RPMI8226 (cell line): ENCODE measurements around the gene N4BP3.

Experiments used
- DNase-seq: peaks from one replicate; pipeline ENCODE4 v3.0.0-alpha.2; 2015

Gene N4BP3

DNA sequence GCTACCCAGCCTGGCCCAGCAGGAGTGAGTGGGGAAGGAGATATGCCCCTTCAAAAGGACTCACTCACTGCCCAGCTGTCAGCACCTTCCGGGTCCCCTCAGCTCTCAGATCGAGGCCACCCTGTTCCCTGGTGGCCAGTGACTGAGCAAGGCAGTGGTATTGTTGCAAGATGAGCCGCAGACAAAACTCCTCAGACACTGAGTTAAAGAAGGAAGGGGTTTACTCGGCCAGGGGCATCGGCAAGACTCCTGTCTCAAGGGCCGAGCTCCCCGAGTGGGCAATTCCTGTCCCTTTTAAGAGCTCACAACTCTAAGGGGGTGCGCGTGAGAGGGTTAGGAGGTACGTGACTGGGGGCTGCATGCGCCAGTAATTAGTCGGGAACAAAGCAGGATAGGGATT is 9.7 kb upstream of the N4BP3 start:
- DNase-seq: no peak

DNA sequence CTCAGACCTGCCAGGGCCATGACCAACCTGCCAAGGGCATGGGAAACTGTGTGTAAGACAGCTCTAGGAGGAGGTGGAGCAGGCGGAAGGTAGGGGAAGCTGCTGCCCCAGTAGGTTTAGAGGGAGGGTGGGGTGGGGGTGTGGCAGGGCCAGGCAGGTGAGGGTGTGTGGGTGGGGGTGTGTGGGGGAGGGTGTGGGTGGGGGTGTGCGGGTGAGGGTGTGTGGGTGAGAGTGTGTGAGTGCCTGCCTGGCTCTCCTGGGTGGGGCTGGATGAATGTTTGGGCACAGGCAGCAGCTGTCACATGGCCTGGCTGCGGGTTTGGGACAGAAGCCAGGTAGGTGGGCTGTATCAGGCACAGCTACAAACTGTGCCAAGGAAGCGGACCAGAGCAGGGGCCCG is 8.8 kb upstream of the N4BP3 start:
- DNase-seq: peak; percentile 80

DNA sequence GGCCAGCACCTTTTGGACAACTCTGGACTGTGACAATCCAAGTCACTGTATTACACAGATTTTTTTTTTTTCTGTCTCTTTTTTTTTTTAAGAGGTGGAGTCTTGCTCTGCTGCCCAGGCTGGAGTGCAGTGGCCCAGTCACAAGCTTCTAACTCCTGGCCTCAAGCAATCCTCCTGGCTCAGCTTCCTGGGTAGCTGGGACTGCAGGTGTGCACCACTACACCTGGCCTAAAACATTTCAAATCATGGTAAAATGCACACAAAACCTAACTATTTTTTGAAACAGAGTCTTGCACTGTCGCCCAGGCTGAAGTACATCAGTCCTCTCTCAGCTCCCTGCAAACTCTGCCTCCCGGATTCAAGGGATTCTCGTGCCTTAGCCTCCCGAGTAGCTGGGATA is 7.2 kb upstream of the N4BP3 start:
- DNase-seq: peak; percentile 56

DNA sequence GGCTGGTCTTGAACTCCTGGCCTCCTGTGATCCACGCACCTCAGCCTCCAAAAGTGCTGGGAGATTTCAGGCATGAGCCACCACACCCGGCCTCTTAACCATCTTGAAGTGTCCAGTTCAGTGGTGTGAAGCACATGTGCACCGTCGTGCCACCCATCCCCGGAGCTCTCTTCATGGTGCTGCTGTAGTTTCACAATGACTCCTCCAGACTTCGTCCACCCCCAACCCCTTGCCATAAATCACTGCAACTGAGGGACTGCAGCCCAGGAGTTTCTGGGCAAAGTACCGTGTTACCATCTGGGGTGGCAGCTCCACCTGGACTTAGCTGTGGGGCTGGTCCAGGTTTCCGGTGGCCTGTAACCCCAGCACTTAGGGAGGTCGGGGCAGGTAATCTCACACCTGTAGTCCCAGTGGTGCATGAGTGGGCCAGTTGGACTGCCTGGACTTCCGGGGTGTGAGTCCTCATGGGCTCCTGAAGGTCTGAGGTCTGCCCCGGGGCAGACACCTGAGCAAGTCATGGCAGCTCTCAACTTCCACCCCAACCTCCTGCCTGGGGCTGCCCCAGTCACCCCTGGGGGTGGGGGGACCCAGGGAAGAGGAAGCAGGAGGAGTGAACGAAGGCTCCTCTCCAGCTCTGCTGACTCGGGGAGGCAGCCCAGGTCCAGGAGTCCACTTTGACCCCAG is 6.6 kb upstream of the N4BP3 start:
- DNase-seq: peak; percentile 73

DNA sequence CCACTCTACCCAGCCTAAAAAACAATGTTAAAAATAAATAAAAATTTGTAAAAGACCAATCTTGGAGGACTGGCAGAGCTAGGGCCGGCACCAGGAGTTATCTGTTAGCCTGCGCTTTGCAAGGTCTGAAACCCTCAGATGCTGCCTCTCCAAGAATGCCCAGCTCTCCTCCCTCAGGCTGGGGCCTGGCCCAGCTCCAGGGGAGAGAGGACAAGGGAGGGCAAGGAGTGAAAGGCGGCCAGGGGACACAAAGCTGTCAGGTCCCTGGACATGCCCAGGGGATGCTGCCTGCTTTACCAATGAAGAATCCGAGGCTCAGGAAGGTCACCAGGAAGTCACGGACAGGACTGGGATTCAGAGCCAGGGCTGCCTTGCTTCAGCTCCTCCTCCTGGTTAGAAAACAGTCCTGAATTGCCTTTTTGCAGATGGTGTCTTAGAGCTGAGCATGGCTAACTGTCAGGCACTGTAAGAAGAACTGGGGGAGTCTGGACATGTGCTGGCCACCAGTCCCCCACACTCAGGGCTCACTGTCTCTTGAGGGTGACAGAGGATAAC is 5.5 kb upstream of the N4BP3 start:
- DNase-seq: no peak

DNA sequence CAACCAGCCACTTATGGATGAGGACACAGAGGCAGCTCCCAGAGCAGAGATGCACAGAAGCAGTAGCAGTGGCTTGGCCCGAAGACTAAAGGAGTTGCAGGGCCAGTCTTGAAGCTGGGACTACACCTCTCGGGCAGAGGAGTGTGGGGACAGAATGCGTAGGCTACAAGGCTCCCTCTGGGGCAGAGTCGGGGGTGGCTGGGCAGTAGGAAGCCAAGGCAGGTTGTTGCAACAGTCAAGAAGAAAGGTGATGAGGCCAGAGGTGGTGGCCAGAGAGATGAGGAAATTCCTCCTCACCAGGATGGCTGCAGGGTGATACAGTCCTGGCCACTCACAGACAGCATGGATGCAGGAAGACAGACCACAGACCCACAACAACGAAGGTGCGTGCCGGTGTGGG is 4.9 kb upstream of the N4BP3 start:
- DNase-seq: no peak

DNA sequence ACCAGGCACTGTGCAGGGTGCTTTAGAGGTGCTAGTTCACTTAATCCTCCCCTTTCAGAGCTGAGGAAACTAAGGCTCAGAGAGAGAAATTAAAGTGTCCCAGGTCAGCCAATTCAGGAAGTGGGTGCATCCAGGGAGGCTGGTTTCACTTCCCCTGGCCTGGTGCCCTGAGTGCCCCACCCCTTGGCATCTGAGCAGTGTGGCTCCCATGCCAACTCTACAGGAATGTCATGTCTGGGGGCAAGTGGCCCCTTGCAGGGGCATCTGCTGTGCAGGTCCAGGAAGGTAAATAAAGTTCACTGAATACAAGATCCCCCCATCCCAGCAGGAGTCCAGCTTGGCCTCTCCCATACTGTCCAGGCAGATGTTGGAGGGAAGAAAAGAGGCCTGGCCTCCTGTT is 4.4 kb upstream of the N4BP3 start:
- peak; percentile 85 for DNase-seq

DNA sequence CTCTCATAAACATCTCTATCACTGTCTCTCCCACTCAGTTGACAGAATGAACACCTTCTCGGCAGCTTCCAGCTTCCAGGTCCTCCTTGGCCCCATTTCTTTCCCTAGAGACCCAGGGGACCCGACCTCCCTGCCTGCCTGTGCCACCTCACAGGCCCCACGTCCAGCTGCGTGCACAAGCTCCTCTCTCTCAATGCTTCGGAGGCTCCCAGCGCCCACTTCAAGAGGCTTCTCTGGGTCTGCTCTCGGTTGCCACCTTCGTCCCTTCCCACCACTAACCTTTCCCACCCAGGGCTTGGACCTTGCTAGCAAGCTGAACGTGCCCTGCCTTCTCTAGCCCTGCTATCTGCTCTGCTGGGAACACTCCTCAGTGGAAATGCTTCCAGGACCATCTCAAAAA is 2.8 kb upstream of the N4BP3 start:
- no peak for DNase-seq

DNA sequence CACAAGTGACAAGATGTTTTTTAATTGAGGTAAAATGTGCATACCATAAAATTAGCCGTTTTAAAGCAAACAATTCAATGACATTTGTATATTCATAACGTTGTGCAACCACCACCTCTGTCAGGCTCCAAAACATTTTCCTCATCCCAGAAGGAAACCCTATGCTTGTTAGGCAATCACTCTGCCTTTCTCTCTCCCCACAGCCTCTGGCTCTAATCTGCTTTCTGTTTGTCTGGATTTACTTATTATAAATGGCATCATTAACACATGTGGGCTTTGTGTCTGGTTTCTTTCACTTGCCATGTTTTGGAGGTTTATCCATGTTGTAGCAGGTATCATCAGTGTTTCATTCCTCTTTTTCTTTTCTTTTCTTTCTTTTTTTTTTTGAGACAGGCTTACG is 1.4 kb upstream of the N4BP3 start:
- DNase-seq: no peak

DNA sequence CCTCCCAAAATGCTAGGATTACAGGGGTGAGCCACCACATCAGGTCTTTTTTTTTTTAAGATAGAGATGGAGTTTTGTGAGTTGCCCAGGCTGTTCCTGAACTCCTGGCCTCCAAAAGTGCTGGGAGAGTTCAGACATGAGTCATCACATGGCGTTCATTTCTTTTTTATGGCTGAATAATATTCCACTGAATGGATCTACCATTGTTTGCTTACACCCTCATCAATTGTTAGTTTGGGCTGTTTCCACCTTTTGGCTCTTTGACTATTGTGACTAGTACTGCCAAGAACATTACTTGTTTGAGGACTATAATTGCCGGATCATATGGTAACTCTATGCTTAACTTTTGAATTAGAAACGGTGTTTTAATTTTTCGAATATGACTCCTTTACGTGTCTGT is 787 bp upstream of the N4BP3 start:
- no peak for DNase-seq

DNA sequence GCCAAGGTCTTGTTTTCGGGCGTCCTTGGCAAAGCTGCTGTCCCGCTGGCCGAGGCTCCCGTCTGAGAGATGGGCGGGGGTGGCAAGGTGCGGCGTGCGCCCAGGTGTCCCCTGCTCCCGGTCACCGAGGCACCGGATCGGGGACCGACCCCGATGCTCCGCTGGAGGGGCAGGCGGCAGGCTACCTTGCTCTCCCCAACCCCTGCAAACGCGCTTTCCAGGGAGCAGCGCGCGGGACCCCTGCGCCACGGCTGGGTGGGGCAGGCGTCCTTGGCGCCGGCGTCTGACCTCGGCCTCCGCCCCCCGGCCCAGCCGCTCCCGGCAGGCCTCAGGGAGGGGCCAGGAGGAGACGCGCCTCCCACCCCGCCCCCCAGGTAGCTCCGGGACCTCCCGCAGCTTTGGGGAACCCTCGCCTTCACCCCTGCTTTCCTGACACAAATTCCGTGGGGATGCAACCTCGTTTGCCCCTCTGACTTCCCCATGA is 551 bp downstream of the N4BP3 start:
- peak; percentile 40 for DNase-seq

DNA sequence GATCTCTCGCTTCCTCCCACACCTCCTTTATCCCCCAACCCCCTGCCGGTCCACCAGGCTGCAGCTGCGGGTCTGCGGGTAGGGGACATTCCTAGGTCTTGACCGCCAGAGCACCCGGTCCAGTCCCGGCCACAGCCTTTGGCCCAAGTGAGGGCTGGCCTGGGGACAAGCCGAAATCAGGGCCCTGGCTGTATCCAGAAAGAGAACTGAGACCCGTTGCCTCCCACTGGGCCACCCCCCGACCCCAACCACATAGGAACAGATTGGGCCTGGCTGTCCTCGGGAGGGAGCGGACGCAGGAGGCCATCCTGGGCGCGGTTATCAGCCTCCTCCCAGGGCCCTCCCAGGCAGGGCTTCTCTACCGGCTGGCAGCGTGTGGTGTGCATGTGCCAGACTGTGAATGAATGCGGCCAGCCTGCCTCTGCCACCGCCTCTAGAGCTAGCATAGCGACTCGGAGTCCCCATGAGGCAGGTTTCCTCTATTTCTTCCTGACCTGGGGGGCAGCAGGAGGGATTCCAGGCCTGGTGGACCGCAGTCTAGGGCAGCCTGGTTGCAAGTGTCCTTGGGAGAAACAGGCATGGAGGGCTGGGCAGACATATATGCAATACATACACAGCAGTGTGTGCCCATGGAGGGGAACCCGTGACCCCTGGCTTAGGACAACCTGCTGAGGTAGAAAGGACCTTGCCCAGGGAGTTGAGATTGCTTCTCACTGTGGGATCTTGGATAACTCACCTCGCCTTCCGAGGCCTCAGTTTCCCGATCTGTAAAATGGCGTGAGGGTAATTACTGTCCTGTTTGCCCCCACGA is 1.2 kb downstream of the N4BP3 start:
- DNase-seq: peak; percentile 68

DNA sequence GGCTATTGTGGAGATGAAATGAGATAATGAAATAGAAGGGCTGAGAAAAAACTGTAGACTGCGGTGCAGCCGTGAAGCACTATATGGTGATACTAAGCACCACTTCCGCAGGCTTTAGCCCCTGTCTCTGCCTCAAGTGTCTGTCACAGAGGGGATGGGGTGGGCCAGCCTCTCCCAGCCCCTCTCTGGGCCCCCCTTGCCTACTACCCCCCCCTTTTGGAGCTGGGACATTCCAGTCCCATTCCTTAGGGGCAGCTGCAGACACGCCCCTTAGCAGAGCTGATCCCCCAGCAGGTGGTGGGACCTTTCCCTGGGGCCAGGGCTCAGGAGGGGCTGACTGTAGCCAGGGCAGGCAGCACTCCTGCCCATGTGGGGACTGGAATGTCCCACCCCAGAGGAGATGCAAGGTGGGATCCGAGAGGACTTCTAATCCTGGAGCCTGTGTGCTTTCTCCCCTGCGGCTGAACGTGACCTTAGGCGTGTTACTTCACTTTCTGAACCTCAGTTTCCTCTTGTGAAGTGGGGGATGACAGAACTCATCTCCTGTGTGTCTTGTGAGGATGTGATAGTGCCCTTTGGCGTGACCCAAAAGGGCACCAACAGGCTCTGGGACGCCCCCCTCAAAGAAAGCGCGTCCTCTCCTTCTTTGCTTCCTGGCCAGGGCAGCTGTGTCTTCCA is 1.9 kb downstream of the N4BP3 start:
- DNase-seq: no peak

DNA sequence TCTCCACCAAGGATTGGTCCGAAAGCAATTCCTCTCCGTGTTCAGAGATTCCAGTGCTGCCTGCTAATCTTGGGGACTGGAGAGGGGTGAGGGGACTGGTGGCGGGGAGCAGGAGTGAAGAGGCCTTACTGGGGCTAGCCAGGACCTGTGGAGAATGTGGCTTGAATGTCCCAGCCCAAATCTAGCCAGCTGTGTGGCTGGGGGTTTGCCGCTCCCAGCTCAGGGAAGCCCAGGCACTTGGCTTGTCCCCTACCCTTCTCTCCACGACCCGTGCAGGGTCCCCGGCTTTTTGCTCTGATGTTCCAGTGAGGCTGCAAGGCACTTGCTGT is 2.4 kb downstream of the N4BP3 start:
- DNase-seq: no peak

DNA sequence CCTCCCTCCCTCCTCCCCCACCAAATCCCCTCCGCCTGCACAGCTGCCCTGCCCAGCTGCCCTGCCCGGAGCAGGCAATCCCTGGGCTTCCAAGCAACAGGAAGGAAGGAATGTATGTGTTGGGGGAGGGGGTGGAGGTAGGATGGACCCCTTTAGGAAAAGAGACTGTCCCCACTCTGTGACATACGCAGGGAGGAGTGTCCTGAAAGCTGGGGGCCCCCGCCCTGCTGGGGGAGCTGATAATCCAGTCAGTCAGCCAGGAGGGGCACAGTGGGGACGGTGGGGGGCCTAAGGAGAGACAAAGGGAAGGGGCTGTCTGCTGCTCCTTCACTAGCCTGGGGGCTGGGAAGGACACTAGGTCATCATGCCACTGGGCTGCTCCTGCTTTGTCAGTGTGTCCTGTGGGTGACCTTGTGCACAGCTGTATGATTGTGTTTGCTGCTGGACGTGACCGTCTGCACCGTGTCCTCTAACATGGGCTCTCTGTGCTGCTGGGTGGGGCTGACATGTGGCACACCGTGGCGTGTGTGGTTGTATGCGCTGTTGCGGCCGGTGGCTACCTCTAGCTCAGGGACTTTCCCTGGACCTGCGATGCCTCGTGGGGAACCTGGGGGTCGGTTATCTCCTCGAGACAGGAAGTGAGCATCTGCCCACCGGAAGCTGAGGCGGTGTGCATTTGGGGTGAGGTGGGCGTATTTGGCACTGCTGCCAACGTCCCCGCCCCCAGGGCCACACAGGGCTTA is 3.0 kb downstream of the N4BP3 start:
- DNase-seq: peak; percentile 26

DNA sequence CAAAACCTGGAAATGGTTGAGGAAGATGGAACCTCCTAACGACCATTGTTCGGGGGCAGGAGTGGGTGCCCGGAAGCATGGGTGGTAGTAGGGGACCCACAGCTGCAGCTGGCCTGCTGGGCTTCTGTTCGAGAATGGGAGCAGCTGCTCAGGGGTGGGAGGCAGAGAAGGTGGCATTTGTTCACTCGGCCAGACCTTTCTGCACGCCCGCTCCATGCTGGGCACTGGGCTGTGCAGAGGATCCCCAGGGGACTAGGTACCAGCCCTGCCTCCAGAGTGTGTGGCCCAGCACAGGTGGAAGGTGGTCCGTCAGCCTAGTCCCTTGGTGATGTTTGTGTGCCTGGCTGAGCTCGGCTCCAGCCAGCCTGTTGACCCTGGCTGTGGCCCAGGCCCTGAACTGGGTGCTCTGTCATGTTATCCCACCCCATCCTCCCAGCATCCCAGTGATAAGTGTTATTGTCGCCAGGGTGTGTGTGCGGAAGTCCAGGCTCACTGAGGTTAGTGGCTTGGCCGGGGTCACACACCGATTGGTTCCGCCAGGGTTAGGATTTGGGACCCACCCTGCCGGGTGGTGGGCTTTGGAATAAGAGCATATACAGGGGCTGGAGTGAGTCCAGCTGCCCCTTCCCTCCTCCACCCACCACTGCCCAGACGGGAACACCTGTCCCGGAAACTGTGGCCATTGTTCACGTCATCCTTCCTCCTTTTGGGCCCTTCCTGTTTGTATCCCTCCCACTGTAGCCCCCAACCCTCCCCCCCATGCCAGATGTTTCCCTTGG is 4.8 kb downstream of the N4BP3 start:
- DNase-seq: no peak

DNA sequence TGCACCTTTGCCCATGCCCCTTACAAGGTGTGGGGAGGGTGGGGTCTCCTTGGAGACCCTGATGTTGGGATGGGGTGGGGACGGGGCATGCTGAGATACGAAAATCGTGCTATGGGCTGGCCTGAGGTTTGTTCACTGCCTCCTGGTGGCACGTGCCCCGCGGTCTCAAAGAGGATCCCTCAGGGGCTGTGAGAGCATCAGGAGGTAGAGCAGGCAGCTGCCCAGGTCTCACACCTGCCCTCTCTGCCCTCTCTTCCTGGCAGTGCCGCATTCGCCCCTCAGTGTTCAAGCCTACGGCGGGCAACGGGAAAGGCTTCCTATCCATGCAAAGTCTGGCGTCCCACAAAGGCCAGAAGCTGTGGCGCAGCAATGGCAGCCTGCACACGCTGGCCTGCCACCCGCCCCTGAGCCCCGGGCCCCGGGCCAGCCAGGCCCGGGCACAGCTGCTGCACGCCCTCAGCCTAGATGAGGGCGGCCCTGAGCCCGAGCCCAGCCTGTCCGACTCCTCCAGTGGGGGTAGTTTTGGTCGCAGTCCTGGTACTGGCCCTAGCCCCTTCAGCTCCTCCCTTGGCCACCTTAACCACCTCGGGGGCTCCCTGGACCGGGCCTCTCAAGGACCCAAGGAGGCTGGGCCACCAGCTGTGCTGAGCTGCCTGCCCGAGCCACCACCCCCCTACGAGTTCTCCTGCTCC is 6.7 kb downstream of the N4BP3 start:
- no peak for DNase-seq

DNA sequence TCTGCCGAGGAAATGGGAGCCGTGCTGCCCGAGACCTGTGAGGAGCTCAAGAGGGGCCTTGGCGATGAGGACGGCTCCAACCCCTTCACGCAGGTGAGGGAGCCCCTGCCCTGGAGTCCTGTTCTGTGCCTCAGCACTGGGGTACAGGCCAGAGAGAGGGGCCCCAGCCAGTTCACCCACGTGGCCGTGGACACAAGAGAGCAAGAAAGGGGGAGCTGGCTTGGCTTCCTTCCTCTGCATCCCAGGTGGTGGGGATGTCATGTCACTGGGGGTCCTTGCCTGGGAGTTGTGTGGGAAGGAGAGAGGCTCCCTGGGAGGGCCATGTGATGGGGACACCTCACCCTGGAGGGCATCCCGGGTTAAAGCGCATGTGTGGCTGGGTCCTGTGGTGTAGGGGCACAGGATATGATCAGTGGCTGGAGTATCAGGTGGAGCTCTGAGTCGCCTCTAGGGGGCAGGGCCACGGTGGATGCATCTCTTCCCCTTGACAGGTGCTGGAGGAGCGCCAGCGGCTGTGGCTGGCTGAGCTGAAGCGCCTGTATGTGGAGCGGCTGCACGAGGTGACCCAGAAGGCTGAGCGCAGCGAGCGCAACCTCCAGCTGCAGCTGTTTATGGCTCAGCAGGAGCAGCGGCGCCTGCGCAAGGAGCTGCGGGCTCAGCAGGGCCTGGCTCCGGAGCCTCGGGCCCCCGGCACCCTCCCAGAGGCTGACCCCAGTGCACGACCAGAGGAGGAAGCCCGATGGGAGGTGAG is 7.5 kb downstream of the N4BP3 start:
- DNase-seq: peak; percentile 99

DNA sequence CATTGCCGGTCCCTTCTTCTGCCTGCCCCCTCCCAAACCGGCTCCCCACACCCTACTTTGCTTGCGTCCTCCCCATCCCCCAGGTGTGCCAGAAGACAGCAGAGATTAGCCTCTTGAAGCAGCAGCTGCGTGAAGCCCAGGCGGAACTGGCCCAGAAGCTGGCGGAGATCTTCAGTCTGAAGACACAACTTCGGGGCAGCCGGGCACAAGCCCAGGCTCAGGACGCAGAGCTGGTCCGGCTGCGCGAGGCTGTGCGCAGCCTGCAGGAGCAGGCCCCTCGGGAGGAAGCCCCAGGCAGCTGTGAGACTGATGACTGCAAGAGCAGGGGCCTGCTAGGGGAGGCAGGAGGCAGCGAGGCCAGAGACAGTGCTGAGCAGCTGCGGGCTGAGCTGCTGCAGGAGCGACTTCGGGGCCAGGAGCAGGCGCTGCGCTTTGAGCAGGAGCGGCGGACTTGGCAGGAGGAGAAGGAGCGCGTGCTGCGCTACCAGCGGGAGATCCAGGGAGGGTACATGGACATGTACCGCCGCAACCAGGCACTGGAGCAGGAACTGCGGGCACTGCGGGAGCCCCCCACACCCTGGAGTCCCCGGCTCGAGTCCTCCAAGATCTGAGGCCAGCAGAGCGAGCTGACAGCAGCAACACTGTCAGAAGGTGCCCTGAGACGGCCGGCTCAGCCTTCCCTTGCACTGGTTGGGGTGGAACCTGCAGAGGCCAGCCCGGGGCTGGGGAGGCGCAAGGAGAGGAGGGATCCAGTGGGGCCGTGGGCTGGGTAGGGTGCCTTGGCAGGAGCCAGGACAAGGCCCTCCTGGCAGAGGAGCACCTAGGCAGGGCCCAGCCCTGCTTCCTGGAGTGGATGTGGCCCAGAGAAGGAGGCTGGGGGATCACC is 8.3 kb downstream of the N4BP3 start:
- DNase-seq: peak; percentile 84

DNA sequence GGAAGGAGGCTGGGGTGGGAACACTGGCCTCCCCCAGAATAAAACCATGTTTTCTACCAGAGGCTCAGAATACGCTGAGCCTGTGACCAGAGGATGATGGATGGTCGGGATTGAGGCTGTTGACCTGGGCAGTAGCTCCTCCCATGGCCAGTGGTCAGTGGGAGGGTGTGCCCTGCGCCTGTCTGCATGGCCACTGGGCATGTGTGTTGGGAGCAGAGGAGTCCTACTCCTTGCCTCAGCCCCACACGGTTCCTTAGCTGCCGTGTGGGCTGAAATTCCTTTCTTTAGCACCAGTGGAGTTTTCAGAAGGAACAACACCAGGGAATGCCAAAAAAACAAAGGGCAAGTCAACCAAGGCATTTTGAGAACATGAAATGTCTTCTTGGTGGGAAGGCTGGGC is 9.0 kb downstream of the N4BP3 start:
- DNase-seq: no peak
